Muscle of arm (tissue), 12 donors: ENCODE data around the gene DOC2B. TPM values are rescaled to one million over a fixed set of nuclear protein-coding genes. Genes with fewer than 3 reads are reported as not detected.
"Not testable (repeated sequence)": the region's sequence is repeated elsewhere in the genome, so short reads cannot be mapped to it uniquely, and the experiment has no call there.

Source experiments
- DNase-seq: peaks from one replicate; pipeline ENCODE4 v3.0.0-alpha.2; 2013
- polyA plus RNA-seq, 12 donors: library from polyadenylated mRNA; unstranded; fragments of 120-200 nt; gene quantifications; one replicate each; pipeline ENCODE4 v1.2.1, GENCODE V29; 2013; ENCODE audit not compliant: insufficient read length in 12 of 12

The DOC2B gene
- polyA plus RNA-seq, 12 donors, result 3.5 to 8.3 (median 4.7) TPM; not detected in 1

GRCh38 chr17:146983-147761, 34.3 kb downstream of the DOC2B start:
- DNase-seq, result no peak

DNA sequence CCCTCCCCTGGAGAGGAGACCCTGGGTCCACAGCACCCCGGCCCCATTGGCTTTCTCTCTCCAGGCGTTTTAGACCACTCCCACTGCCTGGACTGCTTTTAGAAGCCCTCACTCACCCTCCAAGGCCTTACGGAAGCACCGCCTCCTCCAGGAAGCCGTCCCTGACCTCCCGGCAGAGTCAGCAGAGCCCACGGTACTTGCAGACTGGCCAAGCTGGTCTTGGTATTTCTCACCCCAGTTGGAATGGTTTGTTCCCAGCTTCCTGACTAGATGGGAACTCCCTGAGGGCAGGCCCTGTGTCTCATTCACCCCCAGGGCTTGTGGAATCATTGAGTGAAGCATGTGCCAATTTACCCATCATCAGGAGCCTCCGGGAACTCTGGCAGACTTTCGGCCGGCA, 34.9 kb downstream of the DOC2B start:
- DNase-seq, result no peak

DNA sequence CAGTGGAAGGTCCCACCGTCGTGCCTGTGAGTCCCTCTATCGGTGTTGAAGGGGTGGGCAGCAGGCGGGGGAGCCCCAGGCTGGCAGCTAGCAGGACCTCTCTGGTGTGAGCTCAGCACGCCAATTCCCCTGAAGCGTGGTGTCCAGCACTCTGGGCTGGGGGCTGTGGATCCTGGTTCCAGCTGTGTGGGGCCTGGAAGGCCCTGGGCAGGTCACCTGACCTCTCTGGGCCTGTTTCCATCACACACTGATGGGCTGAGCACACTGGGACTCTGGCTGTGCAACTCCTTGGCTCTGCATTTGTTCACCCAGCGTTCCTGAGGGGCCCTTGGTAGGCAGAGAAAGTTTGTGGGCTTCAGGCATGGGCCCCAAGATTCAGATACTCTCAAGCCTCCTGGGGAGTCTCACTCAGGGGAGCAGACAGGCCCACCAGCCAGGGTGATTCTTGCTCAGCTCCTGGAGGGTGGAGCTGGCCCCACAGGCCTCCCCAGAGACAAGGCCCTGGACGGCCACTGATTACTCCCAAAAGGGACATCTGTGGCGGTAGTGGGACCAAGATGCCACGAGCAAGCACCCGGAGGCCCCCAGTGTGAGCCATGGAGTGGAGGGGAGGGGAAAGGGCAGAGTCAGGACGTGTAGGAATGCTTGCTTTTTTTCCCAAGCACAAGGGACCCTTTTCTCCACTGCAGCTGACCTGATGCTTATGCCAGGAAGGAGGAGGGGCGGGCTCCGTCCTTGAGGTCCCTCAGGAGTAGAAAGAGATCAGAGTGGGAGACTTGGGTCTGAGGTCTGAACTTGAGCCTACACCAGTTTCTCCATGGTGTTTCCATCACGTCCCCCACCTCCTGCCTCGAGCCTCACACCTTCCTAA, 35.5 kb downstream of the DOC2B start:
- peak; percentile 23 for DNase-seq

DNA sequence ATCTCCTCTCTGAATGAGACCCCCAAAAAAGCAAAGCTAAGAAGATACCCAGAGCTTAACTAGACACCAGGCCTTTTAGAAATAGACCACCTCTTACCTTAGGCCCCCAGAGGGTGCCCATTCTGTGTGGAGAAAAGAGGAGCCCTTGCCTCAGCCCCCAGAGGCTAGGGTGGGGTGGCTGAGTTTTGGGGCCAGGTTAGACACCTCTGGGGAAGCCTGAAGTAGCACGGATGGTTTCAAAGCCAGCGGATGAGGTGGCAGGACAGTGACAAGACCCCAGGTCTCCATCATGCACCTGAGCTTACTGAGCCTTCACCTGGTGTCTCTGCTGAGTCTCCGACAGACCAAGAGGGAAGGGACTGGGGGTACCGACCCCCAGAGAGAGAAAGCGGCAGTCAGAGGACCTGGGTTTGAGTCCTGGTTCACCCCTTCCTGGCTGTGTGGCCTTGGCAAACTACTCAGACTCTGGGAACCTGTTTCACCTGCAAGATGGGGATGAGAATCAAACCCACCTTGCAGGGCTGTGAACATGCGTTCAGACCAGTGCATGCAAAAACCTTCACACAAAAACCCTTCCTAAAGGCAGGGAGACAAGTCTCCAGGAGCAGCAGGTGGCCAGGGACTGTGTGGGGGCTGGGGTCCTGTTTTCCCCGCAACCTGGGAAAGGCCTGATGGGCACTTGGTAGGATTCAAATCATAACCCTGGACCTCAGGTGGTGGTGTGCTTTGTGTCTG, 36.3 kb downstream of the DOC2B start:
- DNase-seq, result no peak

DNA sequence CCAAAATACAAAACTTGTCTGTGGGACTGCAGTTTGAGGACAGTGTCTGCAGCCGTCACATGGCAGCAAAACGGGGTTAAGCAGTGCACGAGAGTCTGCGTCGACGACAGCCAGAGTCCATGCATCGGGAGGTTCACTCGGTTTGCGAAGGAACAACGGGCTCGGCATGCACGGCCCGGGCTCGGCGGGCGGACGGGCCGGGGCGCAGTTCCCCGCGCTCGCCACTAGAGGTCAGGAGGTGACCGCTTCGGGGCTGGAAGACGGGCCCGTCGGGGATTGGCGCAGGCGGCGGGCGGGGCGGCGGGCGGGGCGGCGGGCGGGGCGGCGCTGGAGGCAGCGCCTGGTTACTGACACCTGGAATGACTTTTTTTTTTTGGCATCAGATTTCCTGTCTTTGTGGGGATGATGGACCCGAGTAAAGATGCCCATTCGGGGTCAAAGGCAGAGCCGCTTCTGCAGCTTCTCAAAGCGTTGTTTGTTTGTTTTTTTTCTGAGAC, 37.6 kb downstream of the DOC2B start:
- DNase-seq, result peak; percentile 81

- DNase-seq, result no peak
Observed at GRCh38 chr17:142876-143784, 38.3 kb downstream of the DOC2B start.

DNA sequence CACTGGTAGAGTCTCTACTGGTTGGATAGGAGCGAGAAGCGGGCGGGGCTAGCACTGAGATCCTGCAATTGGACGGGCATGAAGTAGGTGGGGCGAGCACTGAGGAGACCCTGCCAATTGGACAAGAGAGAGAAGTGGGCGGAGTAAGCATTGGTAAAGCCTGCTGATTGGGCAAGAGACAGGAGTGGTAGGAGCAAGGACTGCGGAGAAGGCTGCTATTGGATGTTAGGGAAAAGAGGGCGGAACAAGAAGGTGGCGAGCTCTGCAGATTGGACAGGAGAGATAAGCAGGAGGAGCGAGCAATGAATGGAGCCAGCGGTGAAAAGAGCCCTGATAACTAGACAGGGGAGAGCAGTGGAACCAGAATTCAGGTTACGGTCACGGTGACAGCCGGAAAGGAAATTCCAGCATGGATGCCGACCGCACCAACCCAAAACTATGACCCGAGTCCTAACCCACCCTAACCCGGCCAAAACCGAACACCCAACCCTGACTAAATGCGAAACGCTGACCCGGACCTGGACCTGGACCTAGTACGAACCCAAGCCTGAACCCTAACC, 39.3 kb downstream of the DOC2B start:
- no peak for DNase-seq

DNA sequence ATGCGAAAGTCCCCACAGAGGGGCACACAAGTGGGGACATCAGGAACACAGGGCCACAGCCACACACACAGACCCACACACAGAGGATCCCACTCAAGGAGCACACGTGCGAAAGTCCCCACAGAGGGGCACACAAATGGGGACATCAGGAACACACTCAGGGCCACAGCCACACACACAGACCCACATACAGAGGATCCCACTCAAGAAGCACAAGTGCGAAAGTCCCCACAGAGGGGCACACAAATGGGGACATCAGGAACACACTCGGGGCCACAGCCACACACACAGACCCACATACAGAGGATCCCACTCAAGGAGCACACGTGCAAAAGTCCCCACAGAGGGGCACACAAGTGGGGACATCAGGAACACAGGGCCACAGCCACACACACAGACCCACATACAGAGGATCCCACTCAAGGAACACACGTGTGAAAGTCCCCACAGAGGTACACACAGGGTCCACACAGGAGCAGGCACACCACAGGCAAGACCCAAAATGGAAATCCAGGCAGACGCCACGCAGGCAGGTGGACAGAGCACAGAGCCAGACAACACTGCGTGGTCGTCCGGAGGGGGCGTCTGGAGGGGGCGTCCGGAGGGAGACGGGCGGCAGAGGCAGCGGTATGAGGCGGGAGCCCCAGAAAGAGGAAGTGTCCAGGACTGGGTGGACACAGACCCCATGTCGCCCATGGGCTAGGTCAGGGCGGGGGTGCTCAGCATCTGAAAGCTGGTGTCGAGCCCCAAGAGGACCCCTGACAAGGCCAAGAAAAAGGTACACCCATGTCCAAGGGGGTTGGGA, 41.8 kb downstream of the DOC2B start:
- DNase-seq, result not testable (repeated sequence)

DNA sequence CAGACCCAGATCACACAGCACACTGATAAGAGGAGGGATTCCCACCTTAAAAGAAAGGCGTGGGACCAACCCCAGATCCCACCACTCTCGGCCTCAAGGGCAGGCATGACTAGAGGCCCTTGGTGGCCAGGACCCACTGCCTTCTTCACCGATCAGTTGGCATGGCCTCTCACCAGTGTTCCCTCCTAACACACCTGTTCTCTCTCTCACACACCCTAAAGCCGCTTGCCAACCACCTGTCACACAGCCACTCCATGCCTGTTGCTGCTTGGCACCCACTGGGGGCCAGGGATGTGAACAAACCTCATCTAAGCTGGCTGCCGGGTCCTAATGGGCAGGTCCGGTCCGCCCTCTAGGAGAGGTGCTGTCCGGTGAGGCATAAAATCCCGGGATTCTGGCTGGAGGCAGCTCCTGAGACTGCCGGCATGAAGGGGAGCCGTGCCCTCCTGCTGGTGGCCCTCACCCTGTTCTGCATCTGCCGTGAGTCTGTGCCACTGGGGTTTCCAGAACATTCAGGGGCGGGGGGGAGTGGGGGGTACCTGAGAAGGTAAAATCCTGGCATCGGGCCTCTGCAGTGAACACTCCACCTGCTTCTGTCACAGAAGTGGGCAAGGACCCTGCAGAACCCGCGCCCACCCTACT, 44.2 kb downstream of the DOC2B start, which contains the start of gene SCGB1C2:
SCGB1C2 (plus strand) TSS at position 404 of the 642 bp plus-strand sequence; CDS start at position 426, 22 bp downstream.
- DNase-seq, result not testable (repeated sequence)

- DNase-seq, result not testable (repeated sequence)
Observed at GRCh38 chr17:136531-136930, 44.9 kb downstream of the DOC2B start.

GRCh38 chr17:135895-136294, 45.6 kb downstream of the DOC2B start:
- DNase-seq, result not testable (repeated sequence)

GRCh38 chr17:135022-135421, 46.4 kb downstream of the DOC2B start:
- DNase-seq, result not testable (repeated sequence)

GRCh38 chr17:134332-134785, 47.1 kb downstream of the DOC2B start:
- not testable (repeated sequence) for DNase-seq

DNA sequence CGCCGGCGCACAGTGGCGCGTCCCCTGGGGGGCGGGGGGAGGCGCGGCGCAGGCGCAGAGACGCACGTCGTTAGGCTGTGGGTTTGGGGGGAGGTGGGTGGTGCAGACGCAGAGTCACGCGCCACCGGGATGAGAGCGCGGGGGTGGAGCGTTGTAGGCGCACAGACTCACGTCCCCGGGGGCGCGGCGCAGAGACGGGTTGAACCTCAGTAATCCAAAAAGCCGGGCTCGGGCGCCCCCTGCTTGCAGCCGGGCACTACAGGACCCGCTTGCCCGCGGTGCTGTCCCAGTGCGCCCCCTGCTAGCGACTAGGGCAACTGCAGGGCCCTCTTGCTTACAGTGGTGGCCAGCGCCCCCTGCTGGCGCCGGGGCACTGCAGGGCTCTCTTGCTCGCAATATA, 47.5 kb downstream of the DOC2B start:
- not testable (repeated sequence) for DNase-seq

- not testable (repeated sequence) for DNase-seq
Observed at GRCh38 chr17:118339-118917, 63.0 kb downstream of the DOC2B start.

DNA sequence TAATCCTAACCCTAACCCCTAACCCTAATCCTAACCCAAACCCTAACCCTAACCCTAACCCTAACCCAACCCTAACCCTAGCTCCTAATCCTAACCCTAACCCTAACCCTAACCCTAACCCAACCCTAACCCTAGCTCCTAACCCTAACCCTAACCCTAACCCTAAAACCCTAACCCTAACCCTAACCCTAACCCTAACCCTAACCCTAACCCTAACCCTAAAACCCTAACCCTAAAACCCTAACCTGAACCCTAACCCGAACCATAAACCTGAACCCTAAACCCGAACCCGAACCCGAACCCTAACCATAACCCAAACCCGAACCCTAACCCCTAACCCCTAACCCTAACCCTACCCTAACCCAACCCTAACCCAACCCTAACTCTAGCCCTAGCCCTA, 68.3 kb downstream of the DOC2B start:
- DNase-seq, result peak; percentile 22
